HG02571 (cell line): ENCODE results near the gene ATP9A.

Experiments
- ATAC-seq: cut with Tn5 transposase; IDR thresholded peaks from one replicate; pipeline ENCODE4 v1.9.1; 2021; ENCODE audit warnings: mild to moderate bottlenecking, moderate library complexity; ENCODE audit not compliant: unreplicated experiment

The ATP9A gene

DNA sequence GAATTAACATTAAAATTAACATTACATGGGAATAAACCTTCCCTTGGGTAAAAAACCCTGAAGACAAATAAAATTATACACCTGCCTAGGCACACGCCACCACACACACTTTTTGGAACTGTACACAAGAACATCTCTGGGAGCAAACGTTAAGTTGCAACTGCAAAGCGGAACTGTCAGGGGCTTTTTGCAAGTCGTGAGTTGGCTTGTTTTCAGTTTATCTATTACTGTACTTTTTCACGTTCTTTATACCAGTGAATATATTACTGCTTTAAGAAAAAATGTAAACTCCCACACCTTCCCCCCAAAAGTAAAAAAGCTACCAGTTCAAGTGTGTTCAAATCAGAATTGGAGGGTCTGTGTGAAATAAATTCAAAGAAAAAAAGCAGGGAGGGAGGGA lies 160.1 kb downstream of the ATP9A start:
- no peak for ATAC-seq

GRCh38 chr20:51607170-51607569 lies 161.0 kb downstream of the ATP9A start:
- no peak for ATAC-seq

- no peak for ATAC-seq
Measured at GRCh38 chr20:51604851-51605250, 163.3 kb downstream of the ATP9A start.

DNA sequence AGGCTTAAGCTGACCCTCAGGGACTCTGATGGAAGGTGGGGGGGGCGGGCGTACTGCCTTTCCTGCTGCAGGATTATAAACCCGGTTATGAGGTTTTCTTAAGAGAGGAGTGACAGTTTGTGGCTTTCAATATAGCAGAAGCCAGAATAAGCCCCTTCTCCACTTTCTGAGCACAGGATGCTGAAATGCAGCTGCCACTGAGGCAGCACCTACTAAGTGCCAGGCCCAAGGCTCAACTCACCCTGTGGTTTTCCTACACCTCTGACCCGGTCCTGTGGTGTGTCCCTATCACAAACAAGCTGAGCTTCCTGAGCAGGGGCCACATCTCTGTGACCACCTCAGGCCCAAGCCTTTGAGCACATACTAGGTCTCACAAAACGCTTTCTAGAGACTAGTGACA lies 166.1 kb downstream of the ATP9A start:
- ATAC-seq, result no peak

DNA sequence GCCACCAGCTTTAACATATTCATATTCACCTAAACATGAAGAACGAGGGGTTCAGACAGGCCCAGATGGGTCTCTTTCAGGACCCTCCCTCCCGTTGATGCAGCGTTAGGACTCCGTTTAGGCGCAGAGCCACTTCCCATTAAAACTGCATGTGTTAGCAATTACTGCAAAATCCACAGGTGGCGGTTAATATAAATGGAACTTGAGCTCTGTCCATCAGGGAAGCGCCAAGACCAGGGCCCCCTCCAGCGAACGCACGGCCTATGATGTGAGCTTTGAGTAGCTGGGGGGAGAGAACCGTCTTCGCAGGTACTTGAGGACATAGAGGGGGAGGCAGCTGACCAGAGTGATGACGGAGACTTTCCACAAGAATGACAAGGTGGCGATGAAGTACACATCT lies 167.2 kb downstream of the ATP9A start:
- no peak for ATAC-seq

DNA sequence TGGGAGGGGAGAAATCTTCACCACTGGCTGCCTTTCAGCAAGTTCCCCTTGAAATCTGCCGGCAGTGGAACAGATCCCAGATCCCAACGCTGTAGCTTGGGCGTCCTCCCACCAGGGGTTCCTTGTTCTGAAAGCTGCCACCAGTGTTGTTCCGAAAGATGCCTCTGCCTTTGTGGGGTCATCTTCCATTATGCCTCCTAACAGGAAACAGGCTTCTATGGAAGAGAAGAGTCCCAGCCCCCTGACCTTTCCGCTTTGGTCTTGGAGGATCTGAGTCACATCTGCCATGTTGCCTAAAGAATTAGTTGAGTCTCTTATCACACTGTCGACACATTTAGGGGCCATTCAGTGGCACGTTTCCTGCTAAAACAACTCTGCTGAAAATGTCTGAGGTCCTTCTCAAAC lies 168.2 kb downstream of the ATP9A start:
- no peak for ATAC-seq

DNA sequence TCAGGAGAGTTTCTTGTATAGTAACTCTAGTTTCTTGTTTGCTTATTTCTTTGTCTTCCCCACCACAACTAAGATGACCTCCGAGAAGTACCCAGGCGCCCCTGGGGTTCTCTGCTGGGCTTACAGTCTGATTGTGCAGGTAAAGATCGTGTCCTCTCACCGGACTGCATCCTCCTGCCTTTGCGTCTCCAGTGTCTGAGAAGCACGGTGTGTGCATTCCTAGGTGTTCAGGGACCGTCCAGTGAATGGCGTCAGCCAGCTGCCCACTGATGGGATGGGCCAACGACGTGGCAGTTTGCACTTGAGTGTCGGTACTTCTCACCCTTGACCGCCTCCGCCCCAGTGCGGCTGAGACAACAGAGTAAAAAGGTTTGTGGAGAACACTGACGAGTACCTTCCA lies 169.6 kb downstream of the ATP9A start:
- no peak for ATAC-seq

GRCh38 chr20:51597389-51598231 lies 170.6 kb downstream of the ATP9A start:
- ATAC-seq, result no peak

DNA sequence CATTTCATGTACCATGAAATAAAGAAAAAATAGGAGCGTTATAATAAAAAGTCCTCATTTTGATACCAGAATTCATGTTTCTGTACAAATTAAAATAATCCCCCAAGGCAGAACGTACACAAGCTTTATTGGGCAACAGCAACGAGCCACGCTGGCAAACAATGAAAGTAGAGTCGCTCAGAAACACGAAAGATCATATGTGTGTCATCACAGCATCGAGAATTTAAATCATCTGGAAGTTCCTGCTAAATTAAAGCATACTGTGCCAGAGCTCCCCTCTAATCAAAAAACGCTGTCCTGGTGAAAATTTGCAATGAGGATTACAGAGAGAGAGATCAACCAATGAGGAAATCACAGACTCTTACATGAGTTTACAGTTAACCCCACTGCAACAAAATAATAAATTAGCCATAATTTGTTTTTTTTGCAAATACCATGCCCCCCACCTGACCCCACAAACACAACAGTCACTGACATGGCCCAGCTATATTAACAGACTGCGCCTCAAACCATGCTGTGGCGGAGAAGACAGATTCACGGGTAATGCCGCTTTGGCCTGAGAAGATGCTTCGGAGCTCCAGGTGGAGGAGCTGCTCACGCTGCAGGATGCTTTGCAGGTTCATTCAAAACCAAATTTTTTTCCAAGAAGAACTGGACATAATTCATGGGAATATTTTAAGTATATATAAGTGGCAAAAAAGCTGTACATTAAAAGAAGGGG lies 171.4 kb downstream of the ATP9A start:
- ATAC-seq, result no peak

DNA sequence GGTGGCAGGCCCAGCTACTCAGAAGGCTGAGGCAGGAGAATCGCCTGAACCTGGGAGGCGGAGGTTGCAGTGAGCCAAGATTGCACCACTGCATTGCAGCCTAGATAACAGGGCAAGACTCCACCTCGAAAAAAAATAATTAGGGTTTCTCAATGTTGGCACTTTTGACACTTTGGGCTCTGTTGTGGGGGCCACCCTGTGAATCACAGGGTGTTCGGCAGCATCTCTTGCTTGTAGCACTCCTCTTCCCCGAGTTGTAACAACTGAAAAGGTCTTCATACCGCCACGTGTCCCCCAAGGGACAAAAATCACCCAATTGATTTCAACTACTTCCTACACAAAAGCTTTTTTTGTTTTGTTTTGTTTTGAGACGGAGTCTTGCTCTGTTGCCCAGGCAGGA lies 172.4 kb downstream of the ATP9A start:
- ATAC-seq, result no peak

DNA sequence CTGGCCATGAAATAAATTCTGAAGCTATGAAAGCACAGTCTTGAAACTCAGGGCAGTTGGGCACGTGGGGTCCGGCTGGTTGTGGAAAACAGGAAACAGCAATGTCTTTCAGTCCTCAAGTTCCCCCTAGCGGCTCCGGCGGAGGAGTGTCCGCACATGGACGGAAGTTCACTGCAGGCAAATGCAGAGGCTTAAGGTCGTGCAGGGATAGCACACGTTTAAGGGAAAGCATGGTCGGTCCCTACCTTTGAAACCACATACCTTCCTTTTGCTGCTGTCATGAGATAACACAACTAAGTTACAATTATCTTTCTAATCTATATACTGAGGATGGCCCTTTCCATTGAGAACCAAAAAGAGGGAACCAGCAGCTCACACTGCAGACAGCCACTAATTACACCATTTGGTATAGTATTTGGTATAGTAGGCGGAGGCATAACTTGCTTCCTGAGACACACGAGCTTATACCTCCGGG lies 173.1 kb downstream of the ATP9A start:
- ATAC-seq, result no peak

GRCh38 chr20:51594236-51595057 lies 173.7 kb downstream of the ATP9A start:
- ATAC-seq, result no peak

GRCh38 chr20:51593584-51593983 lies 174.6 kb downstream of the ATP9A start:
- ATAC-seq, result no peak

DNA sequence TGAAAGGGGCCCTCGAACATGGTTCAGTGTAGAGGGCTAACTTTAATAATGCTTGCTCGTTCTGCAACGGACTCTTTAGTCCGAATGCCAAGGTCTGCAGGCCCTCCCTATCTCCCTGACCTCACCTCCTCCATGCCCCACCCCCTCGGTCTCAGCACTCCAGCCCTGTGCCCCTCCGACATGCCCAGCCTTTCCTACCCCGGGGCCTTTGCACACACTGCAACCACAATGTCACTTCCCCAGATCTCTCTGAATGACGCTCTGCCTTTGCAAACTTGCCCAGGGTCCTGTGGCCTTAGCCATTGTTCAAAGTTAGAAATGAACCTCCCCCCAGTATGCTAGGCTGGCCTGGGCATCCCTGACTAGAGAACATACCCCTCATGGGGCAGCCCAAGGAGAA lies 175.6 kb downstream of the ATP9A start:
- ATAC-seq, result no peak

- ATAC-seq, result no peak
Measured at GRCh38 chr20:51591871-51592270, 176.3 kb downstream of the ATP9A start.

GRCh38 chr20:51588762-51589161 lies 179.4 kb downstream of the ATP9A start:
- ATAC-seq, result no peak

GRCh38 chr20:51587145-51587544 lies 181.0 kb downstream of the ATP9A start:
- no peak for ATAC-seq

DNA sequence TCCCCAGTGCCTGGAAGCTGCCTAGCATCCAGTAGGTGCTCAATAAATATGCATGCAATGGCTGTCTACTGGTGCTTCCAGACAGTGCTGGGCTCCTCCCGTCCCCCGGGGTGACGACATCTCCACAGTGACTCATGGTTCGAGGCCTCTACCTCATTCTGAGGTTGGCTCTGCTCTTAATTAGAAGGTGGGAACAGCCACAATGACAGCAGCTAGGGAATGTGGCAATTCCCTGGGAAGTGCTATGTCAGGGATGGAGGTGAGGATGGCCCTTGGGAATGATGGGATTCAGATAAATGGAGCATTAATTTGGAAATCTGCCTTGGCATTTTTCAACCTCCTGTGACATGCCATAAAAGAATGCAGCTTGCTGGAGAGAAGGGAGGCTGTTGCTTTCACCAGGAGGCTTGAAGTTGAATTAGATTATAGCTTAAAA lies 182.2 kb downstream of the ATP9A start:
- ATAC-seq, result no peak

- ATAC-seq, result no peak
Measured at GRCh38 chr20:51585148-51585547, 183.0 kb downstream of the ATP9A start.

DNA sequence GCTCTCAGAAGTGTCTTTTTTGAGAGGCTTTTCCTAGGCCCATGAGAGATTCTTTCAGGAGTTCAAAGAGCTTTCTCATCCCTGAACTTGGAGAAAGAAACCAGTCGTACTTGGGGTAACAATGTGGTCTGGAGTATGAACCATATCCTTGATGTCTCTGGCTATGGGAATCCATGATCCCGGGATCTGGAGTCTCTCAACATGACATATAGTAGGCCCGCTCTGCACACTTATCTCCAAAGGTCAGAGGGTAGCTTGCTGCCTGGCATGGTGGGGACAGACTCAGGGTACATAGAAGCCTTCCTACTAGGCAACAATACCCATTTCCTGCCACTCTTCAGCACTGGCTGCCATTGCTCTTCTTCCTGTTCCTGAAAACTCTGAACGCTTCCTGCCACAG lies 183.5 kb downstream of the ATP9A start:
- ATAC-seq, result no peak

GRCh38 chr20:51584116-51584515 lies 184.1 kb downstream of the ATP9A start:
- ATAC-seq, result no peak
